ENCODE data around the gene TOMM7. TPM values are rescaled to one million over a fixed set of nuclear protein-coding genes. Genes with fewer than 3 reads are reported as not detected.
"Not testable (repeated sequence)": the region's sequence is repeated elsewhere in the genome, so short reads cannot be mapped to it uniquely, and the experiment has no call there.

TOMM7 gene
- total and polyA plus RNA-seq, 10 donors, result 85.4 to 524 (median 300) TPM

DNA sequence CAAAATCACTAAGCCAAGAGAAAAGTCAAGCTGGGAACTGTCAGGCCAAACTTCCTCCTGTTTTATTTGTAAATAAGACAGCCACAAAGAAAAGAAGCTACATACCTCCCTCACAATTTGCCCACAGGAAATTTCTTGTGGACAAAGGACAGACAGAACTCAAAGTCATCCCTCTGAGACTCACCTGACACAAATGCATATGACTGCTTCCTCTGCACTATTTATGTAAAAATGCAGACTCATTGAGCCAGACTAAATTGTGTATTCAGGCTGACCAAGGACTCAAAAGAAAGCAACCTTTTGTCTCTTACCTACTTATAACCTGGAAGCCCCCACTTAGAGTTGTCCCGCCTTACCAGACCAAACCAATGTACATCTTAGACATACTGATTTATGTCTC is 11.8 kb downstream of the TOMM7 start:
- peaks cover 0 to 53% (median 33%) of the 10 kb centered on the region in 6 donors for H3K36me3 ChIP-seq
- H3K27me3 ChIP-seq (replicated peaks in 1 of 7), result no peaks in the 10 kb centered on the region
- peaks cover 0 to 13% (median 0%) of the 10 kb centered on the region in 6 donors for H3K4me1 ChIP-seq
- H3K27ac ChIP-seq, result no peak overlapping the region
- 90 to 100% (median 94%) methylated on average over 1 of the region's 1 CpG for WGBS, 5 donors
- no peak for DNase-seq
- no peaks in the 10 kb centered on the region for H3K9me3 ChIP-seq
- intact Hi-C loops (cut with DNase I; ENCODE audit: low total_unique reads), result no loop called here
- H3K4me3 ChIP-seq, result no peak overlapping the region
- TF ChIP-seq POLR2AphosphoS5 (IDR thresholded peaks at IDR 0.05), result no peak
- no peak for TF ChIP-seq CTCF (IDR thresholded peaks at IDR 0.05 in 8 of 11, conservative IDR thresholded peaks at IDR 0.05 in 3 of 11)
- no peak for TF ChIP-seq POLR2A (IDR thresholded peaks at IDR 0.05)

GRCh38 chr7:22809902-22810642 is 12.6 kb downstream of the TOMM7 start:
- no peaks in the 10 kb centered on the region for H3K9me3 ChIP-seq
- intact Hi-C loops (cut with DNase I; ENCODE audit: low total_unique reads), result no loop called here
- DNase-seq, result no peak
- TF ChIP-seq POLR2A (IDR thresholded peaks at IDR 0.05), result no peak
- 92 to 98% (median 95%) methylated on average over 4 of the region's 4 CpGs for WGBS, 5 donors
- H3K27ac ChIP-seq, result no peak overlapping the region
- H3K36me3 ChIP-seq, result peaks cover 0 to 46% (median 25%) of the 10 kb centered on the region in 6 donors
- peaks cover 0 to 6% (median 0%) of the 10 kb centered on the region in 6 donors for H3K4me1 ChIP-seq
- H3K4me3 ChIP-seq, result no peak overlapping the region
- H3K27me3 ChIP-seq (replicated peaks in 1 of 7), result no peaks in the 10 kb centered on the region

- no peak for DNase-seq
- Histone ChIP-seq H3K4me3 (no peak overlapping the region), H3K36me3 (peaks cover 0 to 26% (median 18%) of the 10 kb centered on the region in 6 donors), H3K9me3 (no peaks in the 10 kb centered on the region), H3K27ac (no peak overlapping the region), H3K27me3 (replicated peaks in 1 of 7) (no peaks in the 10 kb centered on the region), H3K4me1 (no peaks in the 10 kb centered on the region)
- intact Hi-C loops (cut with DNase I; ENCODE audit: low total_unique reads), result no loop called here
- 81 to 92% (median 91%) methylated on average over 6 of the region's 6 CpGs for WGBS, 5 donors
- TF ChIP-seq POLR2A (IDR thresholded peaks at IDR 0.05) (no peak), POLR2AphosphoS5 (IDR thresholded peaks at IDR 0.05) (no peak)
These were observed 14.5 kb downstream of the TOMM7 start for GRCh38 chr7:22808140-22808539.

- H3K9me3 ChIP-seq, result no peaks in the 10 kb centered on the region
- peaks cover 0 to 12% (median 5%) of the 10 kb centered on the region in 6 donors for H3K36me3 ChIP-seq
- intact Hi-C loops (cut with DNase I; ENCODE audit: low total_unique reads), result no loop called here
- H3K27me3 ChIP-seq (replicated peaks in 1 of 7), result no peaks in the 10 kb centered on the region
- TF ChIP-seq CTCF (IDR thresholded peaks at IDR 0.05 in 8 of 11, conservative IDR thresholded peaks at IDR 0.05 in 3 of 11) (no peak), POLR2AphosphoS5 (IDR thresholded peaks at IDR 0.05) (no peak), POLR2A (IDR thresholded peaks at IDR 0.05) (no peak)
- WGBS, 5 donors, result 84 to 91% (median 88%) methylated on average over 4 of the region's 4 CpGs
- no peak overlapping the region for H3K27ac ChIP-seq
- H3K4me3 ChIP-seq, result no peak overlapping the region
- no peaks in the 10 kb centered on the region for H3K4me1 ChIP-seq
- DNase-seq, result no peak
These were observed 15.9 kb downstream of the TOMM7 start for GRCh38 chr7:22806752-22807151.

DNA sequence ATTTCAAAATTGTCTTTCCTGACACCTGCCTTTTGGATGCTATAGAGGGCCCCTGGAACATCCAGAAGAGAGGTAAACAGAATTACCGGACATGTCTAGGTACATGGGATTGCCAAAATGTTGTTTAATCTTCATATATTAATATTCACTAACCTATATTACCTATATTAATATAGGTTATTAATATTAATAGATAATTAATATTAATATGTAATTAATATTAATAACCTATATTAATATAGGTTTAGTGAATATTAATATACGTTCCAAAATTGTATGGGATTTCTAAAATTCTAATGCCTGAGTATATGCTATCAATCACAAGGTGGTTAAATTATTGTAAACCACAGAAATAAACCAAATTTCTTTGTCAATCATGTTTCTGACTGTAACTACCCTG is 17.4 kb downstream of the TOMM7 start:
- Histone ChIP-seq H3K4me1 (no peaks in the 10 kb centered on the region), H3K4me3 (no peak overlapping the region), H3K9me3 (no peaks in the 10 kb centered on the region), H3K27ac (no peak overlapping the region), H3K36me3 (no peaks in the 10 kb centered on the region), H3K27me3 (replicated peaks in 1 of 7) (no peaks in the 10 kb centered on the region)
- 86 to 96% (median 91%) methylated on average over 2 of the region's 2 CpGs for WGBS, 5 donors
- TF ChIP-seq POLR2AphosphoS5 (IDR thresholded peaks at IDR 0.05) (no peak), POLR2A (IDR thresholded peaks at IDR 0.05) (no peak), CTCF (IDR thresholded peaks at IDR 0.05 in 8 of 11, conservative IDR thresholded peaks at IDR 0.05 in 3 of 11) (no peak)
- intact Hi-C loops (cut with DNase I; ENCODE audit: low total_unique reads), result no loop called here
- DNase-seq, result no peak

DNA sequence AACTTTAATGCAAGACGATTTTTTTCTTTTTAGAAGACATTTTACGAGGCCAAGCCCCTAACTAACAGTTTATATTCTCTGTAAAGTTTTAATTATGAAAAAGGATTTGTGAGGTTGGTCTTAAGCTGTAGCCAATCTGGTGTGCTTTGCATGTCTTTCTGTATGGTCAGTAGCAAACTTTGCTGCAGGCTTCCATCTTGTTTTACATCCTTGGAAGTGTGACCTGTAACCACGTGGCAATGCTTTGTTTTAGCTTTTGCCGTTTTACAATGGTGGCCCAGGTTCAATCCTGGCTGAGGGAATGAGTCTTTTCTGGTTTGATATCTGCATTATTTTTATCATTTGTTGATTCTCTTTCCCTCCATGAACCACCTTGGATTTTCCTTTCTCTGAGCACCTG is 19.8 kb downstream of the TOMM7 start:
- H3K4me1 ChIP-seq; H3K4me3 ChIP-seq; intact Hi-C loops (cut with DNase I; ENCODE audit: low total_unique reads); DNase-seq; H3K9me3 ChIP-seq; H3K27ac ChIP-seq; H3K36me3 ChIP-seq; H3K27me3 ChIP-seq (replicated peaks in 1 of 7): not testable (repeated sequence)
- 84 to 92% (median 90%) methylated on average over 4 of the region's 4 CpGs for WGBS, 5 donors

All from spleen (tissue), 11 donors.